ENCODE results near the gene MMP2. TPM values are rescaled to one million over a fixed set of nuclear protein-coding genes. Genes with fewer than 3 reads are reported as not detected.

The MMP2 gene
- polyA plus RNA-seq (2013, experiment 1 of 4) = 40.4 TPM
- 45.8 TPM for polyA plus RNA-seq (2013, experiment 2 of 4)
- 50.8 TPM for polyA plus RNA-seq (2013, experiment 3 of 4)
- polyA plus RNA-seq (2013, experiment 4 of 4) = 38.9 TPM

DNA sequence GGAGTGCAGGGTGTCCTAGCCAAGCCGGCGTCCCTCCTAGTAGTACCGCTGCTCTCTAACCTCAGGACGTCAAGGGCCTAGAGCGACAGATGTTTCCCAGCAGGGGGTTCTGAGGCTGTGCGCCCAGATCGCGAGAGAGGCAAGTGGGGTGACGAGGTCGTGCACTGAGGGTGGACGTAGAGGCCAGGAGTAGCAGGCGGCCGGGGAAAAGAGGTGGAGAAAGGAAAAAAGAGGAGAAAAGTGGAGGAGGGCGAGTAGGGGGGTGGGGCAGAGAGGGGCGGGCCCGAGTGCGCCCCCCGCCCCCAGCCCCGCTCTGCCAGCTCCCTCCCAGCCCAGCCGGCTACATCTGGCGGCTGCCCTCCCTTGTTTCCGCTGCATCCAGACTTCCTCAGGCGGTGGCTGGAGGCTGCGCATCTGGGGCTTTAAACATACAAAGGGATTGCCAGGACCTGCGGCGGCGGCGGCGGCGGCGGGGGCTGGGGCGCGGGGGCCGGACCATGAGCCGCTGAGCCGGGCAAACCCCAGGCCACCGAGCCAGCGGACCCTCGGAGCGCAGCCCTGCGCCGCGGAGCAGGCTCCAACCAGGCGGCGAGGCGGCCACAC lies at the start of gene MMP2:
MMP2 (plus strand) TSS at position 372 of the 603 bp plus-strand sequence. CDS start 282 bp downstream, outside the sequence.
- no peaks in the 10 kb centered on the region for H3K4me1 ChIP-seq (ENCODE audit: control insufficient read depth, insufficient read depth, low read length)
- H3K36me3 ChIP-seq (ENCODE audit: control insufficient read depth, insufficient read depth, low read length) = no peaks in the 10 kb centered on the region
- WGBS, 2 experiments = 1% methylated on average over 46 of the region's 46 CpGs
- H3K27ac ChIP-seq (ENCODE audit: insufficient read depth, low read depth, low read length, poor library complexity, severe bottlenecking) = peak within 1 kb of the TSS; percentile 62
- peak within 1 kb of the TSS; percentile 54 for H3K4me3 ChIP-seq (ENCODE audit: insufficient read depth, low read depth, low read length)
- no peaks in the 10 kb centered on the region for H3K9me3 ChIP-seq (ENCODE audit: control insufficient read depth, low read length)
- peaks cover 56% of the 10 kb centered on the region for H3K27me3 ChIP-seq (ENCODE audit: control insufficient read depth, insufficient read depth, low read length, poor library complexity, severe bottlenecking)

DNA sequence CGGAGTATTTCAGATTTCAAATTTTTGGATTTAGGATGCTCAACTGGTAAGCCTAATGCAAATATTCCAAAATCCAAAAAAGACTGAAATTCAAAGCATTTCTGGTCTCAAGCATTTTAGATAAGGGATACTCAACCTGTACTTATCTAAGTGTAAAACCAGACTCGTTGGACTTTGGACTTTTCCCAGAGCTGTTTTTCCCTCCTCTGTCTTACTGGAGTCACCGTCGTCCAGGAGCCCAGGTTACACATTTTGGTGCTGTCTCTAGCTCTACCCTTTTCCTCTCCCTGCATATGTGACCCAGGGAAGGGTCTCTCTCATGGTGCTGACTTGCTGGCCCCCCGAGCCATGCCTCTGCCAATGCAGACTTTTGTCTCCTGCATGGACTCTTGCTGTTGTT lies 46.0 kb upstream of the MMP2 start:
- H3K36me3 ChIP-seq (ENCODE audit: control insufficient read depth, insufficient read depth, low read length) = no peaks in the 10 kb centered on the region
- WGBS, 2 experiments = 88 to 91% methylated on average over 5 of the region's 5 CpGs
- no peaks in the 10 kb centered on the region for H3K27me3 ChIP-seq (ENCODE audit: control insufficient read depth, insufficient read depth, low read length, poor library complexity, severe bottlenecking)
- H3K9me3 ChIP-seq (ENCODE audit: control insufficient read depth, low read length) = no peaks in the 10 kb centered on the region
- no peak overlapping the region for H3K4me3 ChIP-seq (ENCODE audit: insufficient read depth, low read depth, low read length)
- H3K27ac ChIP-seq (ENCODE audit: insufficient read depth, low read depth, low read length, poor library complexity, severe bottlenecking) = no peak overlapping the region
- H3K4me1 ChIP-seq (ENCODE audit: control insufficient read depth, insufficient read depth, low read length) = no peaks in the 10 kb centered on the region

DNA sequence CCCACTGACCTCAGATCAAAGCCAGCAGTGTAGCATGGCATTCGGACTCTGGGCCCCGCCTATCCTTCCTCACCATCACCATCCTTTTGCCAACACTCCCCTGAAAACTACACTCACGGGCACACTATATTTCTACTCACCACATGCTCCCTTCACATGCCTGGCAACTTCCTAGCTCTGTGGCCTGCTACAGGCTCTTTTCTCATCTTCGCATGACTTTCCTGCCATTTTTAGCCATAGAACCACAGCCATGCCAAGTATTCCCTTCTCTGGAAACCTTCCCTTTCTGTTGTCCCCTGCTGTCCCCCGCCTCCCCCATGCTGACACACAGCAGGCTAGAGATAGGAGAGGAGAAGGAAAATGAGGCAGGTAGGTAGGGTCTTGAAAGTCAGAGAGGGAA lies 45.5 kb upstream of the MMP2 start:
- H3K9me3 ChIP-seq (ENCODE audit: control insufficient read depth, low read length) = no peaks in the 10 kb centered on the region
- WGBS, 2 experiments = 94 to 95% methylated on average over 4 of the region's 5 CpGs
- no peaks in the 10 kb centered on the region for H3K27me3 ChIP-seq (ENCODE audit: control insufficient read depth, insufficient read depth, low read length, poor library complexity, severe bottlenecking)
- no peaks in the 10 kb centered on the region for H3K36me3 ChIP-seq (ENCODE audit: control insufficient read depth, insufficient read depth, low read length)
- no peak overlapping the region for H3K4me3 ChIP-seq (ENCODE audit: insufficient read depth, low read depth, low read length)
- no peaks in the 10 kb centered on the region for H3K4me1 ChIP-seq (ENCODE audit: control insufficient read depth, insufficient read depth, low read length)
- no peak overlapping the region for H3K27ac ChIP-seq (ENCODE audit: insufficient read depth, low read depth, low read length, poor library complexity, severe bottlenecking)

DNA sequence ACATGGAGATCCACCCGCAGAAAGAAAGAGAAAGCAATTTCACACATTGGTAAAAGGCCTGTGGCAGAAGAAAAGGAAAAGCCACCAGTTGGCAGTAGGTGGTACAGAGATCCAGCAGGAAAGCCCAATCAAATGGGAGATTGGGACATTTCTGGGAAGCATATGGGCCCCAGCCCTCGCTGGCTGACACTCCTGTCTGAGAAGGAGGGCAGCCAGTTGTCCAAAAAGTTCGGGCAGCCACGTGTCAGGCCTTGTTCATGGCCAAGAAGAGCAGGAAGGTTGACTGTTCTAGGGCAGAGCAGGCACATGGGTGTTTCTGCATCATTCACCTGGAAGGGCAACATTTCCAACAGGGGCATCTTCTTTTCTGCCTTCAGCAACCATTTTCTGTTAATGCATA lies 45.0 kb upstream of the MMP2 start:
- WGBS, 2 experiments = 82 to 88% methylated on average over 4 of the region's 4 CpGs
- Histone ChIP-seq H3K9me3 (ENCODE audit: control insufficient read depth, low read length) (no peaks in the 10 kb centered on the region), H3K27ac (ENCODE audit: insufficient read depth, low read depth, low read length, poor library complexity, severe bottlenecking) (no peak overlapping the region)

DNA sequence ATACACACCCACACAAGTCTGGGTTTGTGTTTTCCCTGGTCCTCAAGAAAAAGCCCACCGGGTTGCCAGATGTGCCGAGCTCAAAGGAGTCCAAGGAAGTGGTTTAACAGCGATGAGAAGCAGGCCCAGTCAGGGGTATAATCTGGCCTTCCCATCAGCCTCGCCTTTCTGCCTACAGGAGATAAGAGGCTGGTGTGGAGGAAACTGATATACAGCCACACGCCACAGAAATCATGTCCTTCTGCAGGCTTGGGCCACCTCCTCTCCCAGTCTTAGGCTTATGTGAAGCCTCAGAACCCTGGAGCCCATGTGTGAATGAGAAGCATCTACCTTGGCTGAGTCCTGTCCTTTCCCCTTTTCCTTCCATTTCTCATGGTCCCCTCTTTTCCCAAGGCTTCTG lies 43.6 kb upstream of the MMP2 start:
- no peaks in the 10 kb centered on the region for H3K36me3 ChIP-seq (ENCODE audit: control insufficient read depth, insufficient read depth, low read length)
- 91 to 94% methylated on average over 5 of the region's 5 CpGs for WGBS, 2 experiments
- no peaks in the 10 kb centered on the region for H3K9me3 ChIP-seq (ENCODE audit: control insufficient read depth, low read length)
- no peak overlapping the region for H3K27ac ChIP-seq (ENCODE audit: insufficient read depth, low read depth, low read length, poor library complexity, severe bottlenecking)
- H3K27me3 ChIP-seq (ENCODE audit: control insufficient read depth, insufficient read depth, low read length, poor library complexity, severe bottlenecking) = no peaks in the 10 kb centered on the region
- no peak overlapping the region for H3K4me3 ChIP-seq (ENCODE audit: insufficient read depth, low read depth, low read length)
- H3K4me1 ChIP-seq (ENCODE audit: control insufficient read depth, insufficient read depth, low read length) = no peaks in the 10 kb centered on the region

More for the DNA sequence above, 45.0 kb upstream of the MMP2 start:
- Histone ChIP-seq H3K4me1 (ENCODE audit: control insufficient read depth, insufficient read depth, low read length) (no peaks in the 10 kb centered on the region), H3K27me3 (ENCODE audit: control insufficient read depth, insufficient read depth, low read length, poor library complexity, severe bottlenecking) (no peaks in the 10 kb centered on the region), H3K36me3 (ENCODE audit: control insufficient read depth, insufficient read depth, low read length) (no peaks in the 10 kb centered on the region), H3K4me3 (ENCODE audit: insufficient read depth, low read depth, low read length) (no peak overlapping the region)

DNA sequence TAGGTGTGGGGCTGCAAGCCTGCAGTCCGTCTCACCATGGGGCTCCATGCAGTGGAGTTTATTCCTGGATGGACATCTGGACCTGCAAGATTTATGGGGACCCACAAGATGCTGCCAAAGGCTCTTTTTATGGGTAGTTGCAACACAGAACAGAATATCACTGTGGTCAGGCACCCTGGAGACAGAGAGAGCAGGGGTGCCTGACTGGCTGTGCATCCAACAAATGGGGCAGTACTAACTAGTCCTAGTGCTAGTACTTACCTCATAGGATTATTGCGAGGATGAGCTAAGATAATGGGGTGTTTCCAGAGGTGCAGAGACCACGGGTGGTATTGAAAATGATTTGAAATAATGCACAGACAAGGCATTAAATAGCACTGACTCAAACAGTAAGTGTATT lies 42.4 kb upstream of the MMP2 start:
- Histone ChIP-seq H3K36me3 (ENCODE audit: control insufficient read depth, insufficient read depth, low read length) (no peaks in the 10 kb centered on the region), H3K4me1 (ENCODE audit: control insufficient read depth, insufficient read depth, low read length) (no peaks in the 10 kb centered on the region), H3K4me3 (ENCODE audit: insufficient read depth, low read depth, low read length) (no peak overlapping the region), H3K27ac (ENCODE audit: insufficient read depth, low read depth, low read length, poor library complexity, severe bottlenecking) (no peak overlapping the region), H3K27me3 (ENCODE audit: control insufficient read depth, insufficient read depth, low read length, poor library complexity, severe bottlenecking) (no peaks in the 10 kb centered on the region), H3K9me3 (ENCODE audit: control insufficient read depth, low read length) (no peaks in the 10 kb centered on the region)
- whole genome bisulfite sequencing, 2 experiments = 83 to 94% methylated on average over 2 to 3 of the region's 3 CpGs

DNA sequence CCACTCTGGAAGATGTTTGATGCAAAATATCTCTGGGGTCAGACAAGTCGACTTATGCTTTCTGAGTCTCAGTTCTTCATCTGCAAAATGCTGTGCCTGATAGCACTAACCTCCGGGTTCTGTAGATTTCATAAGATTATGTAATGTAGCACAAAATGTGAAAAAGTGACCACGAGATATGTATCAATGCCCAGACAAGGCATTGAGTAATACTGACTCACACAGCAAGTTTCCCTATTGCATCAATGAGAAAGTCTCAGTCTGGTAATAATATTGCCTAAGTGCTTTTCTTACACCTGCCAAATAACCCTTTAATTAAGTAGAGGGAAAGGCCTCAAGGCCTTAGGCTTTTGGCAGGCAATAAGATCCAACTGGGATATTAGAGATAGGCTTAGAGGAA lies 41.4 kb upstream of the MMP2 start:
- H3K36me3 ChIP-seq (ENCODE audit: control insufficient read depth, insufficient read depth, low read length) = no peaks in the 10 kb centered on the region
- H3K9me3 ChIP-seq (ENCODE audit: control insufficient read depth, low read length) = no peaks in the 10 kb centered on the region
- WGBS, 2 experiments = 96% methylated on average over 3 of the region's 3 CpGs
- H3K27me3 ChIP-seq (ENCODE audit: control insufficient read depth, insufficient read depth, low read length, poor library complexity, severe bottlenecking) = no peaks in the 10 kb centered on the region
- no peak overlapping the region for H3K27ac ChIP-seq (ENCODE audit: insufficient read depth, low read depth, low read length, poor library complexity, severe bottlenecking)
- no peak overlapping the region for H3K4me3 ChIP-seq (ENCODE audit: insufficient read depth, low read depth, low read length)
- no peaks in the 10 kb centered on the region for H3K4me1 ChIP-seq (ENCODE audit: control insufficient read depth, insufficient read depth, low read length)

DNA sequence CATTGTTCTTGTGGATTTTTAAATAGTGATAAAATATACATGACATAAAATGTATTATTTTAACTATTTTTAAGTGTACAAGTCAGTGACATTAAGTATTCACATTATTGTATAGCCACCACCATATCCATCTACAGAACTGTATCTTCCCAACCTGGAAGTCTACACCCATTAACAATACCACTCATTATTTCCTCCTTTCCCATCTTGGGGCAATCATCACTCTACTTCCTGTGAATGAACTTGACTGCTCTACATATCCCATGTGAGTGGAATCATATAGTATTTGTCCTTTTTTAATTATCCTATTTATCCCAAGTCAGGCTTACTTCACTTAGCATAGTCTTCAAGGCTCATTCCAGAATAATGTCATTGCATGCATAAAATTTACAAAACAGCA lies 40.7 kb upstream of the MMP2 start:
- no peaks in the 10 kb centered on the region for H3K4me1 ChIP-seq (ENCODE audit: control insufficient read depth, insufficient read depth, low read length)
- no peaks in the 10 kb centered on the region for H3K9me3 ChIP-seq (ENCODE audit: control insufficient read depth, low read length)
- no peak overlapping the region for H3K27ac ChIP-seq (ENCODE audit: insufficient read depth, low read depth, low read length, poor library complexity, severe bottlenecking)
- H3K27me3 ChIP-seq (ENCODE audit: control insufficient read depth, insufficient read depth, low read length, poor library complexity, severe bottlenecking) = no peaks in the 10 kb centered on the region
- no peak overlapping the region for H3K4me3 ChIP-seq (ENCODE audit: insufficient read depth, low read depth, low read length)
- no peaks in the 10 kb centered on the region for H3K36me3 ChIP-seq (ENCODE audit: control insufficient read depth, insufficient read depth, low read length)

DNA sequence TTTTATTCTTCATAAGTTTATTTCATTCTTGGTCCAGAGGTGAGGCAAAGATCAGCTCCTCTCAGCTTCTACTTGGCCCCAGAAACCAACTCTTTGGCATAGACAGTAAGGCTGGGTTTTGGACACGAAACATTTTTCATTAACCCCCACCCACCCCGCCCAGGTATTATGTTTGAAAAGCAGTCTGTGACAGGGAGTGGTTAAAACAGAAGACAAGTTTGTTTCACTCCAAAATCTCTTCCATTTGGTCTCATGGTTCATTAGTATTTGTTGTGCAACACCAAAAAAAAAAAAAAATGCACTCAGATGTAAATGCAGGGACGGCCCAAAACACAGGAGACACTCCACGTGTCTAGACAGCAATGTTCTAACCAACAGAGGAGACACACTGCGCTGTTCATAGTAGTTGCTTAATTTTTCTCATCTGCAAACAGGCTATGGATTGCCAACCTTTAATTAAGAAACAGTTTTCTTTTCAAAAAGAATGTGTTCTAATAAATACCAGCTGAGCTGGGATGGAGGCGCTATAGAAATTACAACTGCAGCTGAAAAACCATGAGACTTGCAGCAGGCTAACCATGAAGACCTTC lies 39.8 kb upstream of the MMP2 start:
- H3K27me3 ChIP-seq (ENCODE audit: control insufficient read depth, insufficient read depth, low read length, poor library complexity, severe bottlenecking) = no peaks in the 10 kb centered on the region
- no peaks in the 10 kb centered on the region for H3K36me3 ChIP-seq (ENCODE audit: control insufficient read depth, insufficient read depth, low read length)
- H3K4me1 ChIP-seq (ENCODE audit: control insufficient read depth, insufficient read depth, low read length) = no peaks in the 10 kb centered on the region
- no peak overlapping the region for H3K4me3 ChIP-seq (ENCODE audit: insufficient read depth, low read depth, low read length)
- no peaks in the 10 kb centered on the region for H3K9me3 ChIP-seq (ENCODE audit: control insufficient read depth, low read length)
- no peak overlapping the region for H3K27ac ChIP-seq (ENCODE audit: insufficient read depth, low read depth, low read length, poor library complexity, severe bottlenecking)
- WGBS, 2 experiments = 92 to 94% methylated on average over 6 of the region's 6 CpGs

DNA sequence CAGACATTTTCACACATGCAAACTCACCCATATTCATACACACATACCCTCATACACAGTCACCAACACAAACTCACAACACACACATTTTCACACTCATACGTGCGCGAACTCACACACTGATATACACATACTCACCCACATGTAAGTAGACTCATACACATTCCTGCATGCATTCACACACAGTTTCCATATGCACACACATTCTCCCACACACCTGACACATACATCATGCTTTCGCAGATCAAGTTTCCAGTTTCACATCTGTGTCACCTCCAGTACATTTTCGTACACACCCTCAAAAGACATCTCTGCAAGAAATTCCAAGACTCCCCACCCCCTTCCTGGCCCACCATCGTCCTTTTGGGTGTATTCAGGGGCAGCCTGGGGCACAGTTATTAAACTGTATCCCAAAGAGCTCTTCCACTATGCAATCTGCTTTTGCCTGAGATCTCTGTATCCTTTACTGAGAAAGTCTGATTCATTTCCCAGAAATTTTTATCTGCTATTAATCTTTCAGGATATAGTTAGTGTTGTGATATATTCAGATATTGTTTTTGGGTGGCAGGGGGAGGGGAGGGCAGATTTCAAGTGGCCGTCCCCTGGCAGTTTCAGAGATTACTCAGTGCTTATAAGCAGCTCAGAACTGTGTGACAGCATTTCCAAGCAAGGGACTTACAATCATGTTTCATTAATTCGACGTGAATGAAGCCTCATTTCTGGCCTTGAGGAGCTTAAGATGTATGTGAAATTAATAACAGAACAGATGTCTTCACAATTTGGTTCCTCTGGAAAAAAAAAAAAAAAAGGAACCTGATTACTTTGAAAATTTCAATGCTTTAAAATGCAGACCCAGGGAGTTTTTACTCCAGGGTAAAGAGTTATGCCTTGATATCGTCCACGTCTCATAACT lies 35.3 kb upstream of the MMP2 start:
- no peaks in the 10 kb centered on the region for H3K27me3 ChIP-seq (ENCODE audit: control insufficient read depth, insufficient read depth, low read length, poor library complexity, severe bottlenecking)
- H3K9me3 ChIP-seq (ENCODE audit: control insufficient read depth, low read length) = no peaks in the 10 kb centered on the region
- no peaks in the 10 kb centered on the region for H3K4me1 ChIP-seq (ENCODE audit: control insufficient read depth, insufficient read depth, low read length)
- H3K36me3 ChIP-seq (ENCODE audit: control insufficient read depth, insufficient read depth, low read length) = no peaks in the 10 kb centered on the region
- no peak overlapping the region for H3K27ac ChIP-seq (ENCODE audit: insufficient read depth, low read depth, low read length, poor library complexity, severe bottlenecking)
- no peak overlapping the region for H3K4me3 ChIP-seq (ENCODE audit: insufficient read depth, low read depth, low read length)
- WGBS, 2 experiments = 80 to 81% methylated on average over 9 of the region's 11 CpGs
